Fibroblast of lung (primary cell): ENCODE data around the gene HSPA4. TPM values are rescaled to one million over a fixed set of nuclear protein-coding genes. Genes with fewer than 3 reads are reported as not detected.

ENCODE experiments used
- DNase-seq, 2 donors: peaks; one replicate each; pipeline versions ENCODE4 v3.0.0 to v3.0.0-alpha.2; 2010; ENCODE audit warnings: low read depth in 2 of 2
- H2AFZ ChIP-seq: 2 replicates; pipeline ENCODE4 v1.5.1; 2012; ENCODE audit warnings: low read length, control low read depth, inconsistent platforms
- H3K27ac ChIP-seq: 2 replicates; pipeline ENCODE4 v1.5.1; 2011; ENCODE audit warnings: low read length, control low read depth; ENCODE audit not compliant: insufficient read depth
- H3K27me3 ChIP-seq: 2 replicates; pipeline ENCODE4 v1.5.1; 2011; ENCODE audit warnings: mild to moderate bottlenecking, low read length; ENCODE audit not compliant: control insufficient read depth, insufficient read depth
- H3K36me3 ChIP-seq: 2 replicates; pipeline ENCODE4 v1.5.1; 2011; ENCODE audit warnings: low read length; ENCODE audit not compliant: control insufficient read depth, insufficient read depth
- H3K4me1 ChIP-seq: 2 replicates; pipeline ENCODE4 v1.5.1; 2011; ENCODE audit warnings: low read length; ENCODE audit not compliant: control insufficient read depth, insufficient read depth; ENCODE audit errors: extremely low read depth
- H3K4me2 ChIP-seq: 2 replicates; pipeline ENCODE4 v1.5.1; 2011; ENCODE audit warnings: low read length, control low read depth; ENCODE audit not compliant: insufficient read depth; ENCODE audit errors: extremely low read depth
- H3K4me3 ChIP-seq, 4 experiments: fragments of 200-600 bp in 1 of 4; sonication (generic) in 1 of 4; replicated peaks in 1 of 4; 2 replicates each; pipeline ENCODE4 v1.5.1; 2011 to 2016; ENCODE audit warnings: low read length in 4 of 4, low read depth in 3 of 4, mild to moderate bottlenecking in 3 of 4, control low read depth in 2 of 4, inconsistent platforms in 1 of 4, mixed read lengths in 1 of 4; ENCODE audit not compliant: insufficient read depth in 1 of 4; ENCODE audit errors: control extremely low read depth in 1 of 4
- H3K79me2 ChIP-seq: 2 replicates; pipeline ENCODE4 v1.5.1; 2012; ENCODE audit warnings: mild to moderate bottlenecking, low read length, inconsistent platforms; ENCODE audit not compliant: control insufficient read depth, insufficient read depth
- H3K9ac ChIP-seq: 2 replicates; pipeline ENCODE4 v1.5.1; 2011; ENCODE audit warnings: mild to moderate bottlenecking, low read length, control low read depth; ENCODE audit not compliant: insufficient read depth
- H3K9me3 ChIP-seq: 2 replicates; pipeline ENCODE4 v1.5.1; 2012; ENCODE audit warnings: low read depth, low read length; ENCODE audit not compliant: control insufficient read depth, insufficient read depth
- H4K20me1 ChIP-seq: 2 replicates; pipeline ENCODE4 v1.5.1; 2011; ENCODE audit warnings: low read length; ENCODE audit not compliant: control insufficient read depth, insufficient read depth; ENCODE audit errors: extremely low read depth
- CTCF ChIP-seq, 2 donors: IDR thresholded peaks in 1 of 2; conservative IDR thresholded peaks in 1 of 2; 1 replicate in 1 of 2; 2 replicates in 1 of 2; pipeline ENCODE4 v1.5.1; 2011 to 2012; ENCODE audit warnings: low read length in 2 of 2, control low read depth in 1 of 2, inconsistent platforms in 1 of 2, low read depth in 1 of 2, mild to moderate bottlenecking in 1 of 2
- EZH2 ChIP-seq: IDR thresholded peaks from 2 replicates; pipeline ENCODE4 v1.5.1; 2012; ENCODE audit warnings: low read length, control low read depth, mild to moderate bottlenecking; ENCODE audit errors: missing control alignments
- polyA plus RNA-seq, 2 donors: library from polyadenylated mRNA; depleted of rRNA in 1 of 2; stranded (reverse) in 1 of 2; unstranded in 1 of 2; fragments of >200 nt; gene quantifications; 2 replicates each; pipeline ENCODE4 v1.2.1, GENCODE V29; 2011 to 2012; ENCODE audit warnings: missing spikeins in 1 of 2
- total RNA-seq: library from RNA; depleted of rRNA; stranded (reverse); fragments of >200 nt; gene quantifications from 2 replicates; pipeline ENCODE4 v1.2.1, GENCODE V29; 2014

The HSPA4 gene
- total and polyA plus RNA-seq, 2 donors (not counting 1 experiment from before 2014, with no cell fraction given) = 89.1 to 108 TPM

GRCh38 chr5:133120156-133120750 lies 68.4 kb downstream of the HSPA4 start:
- TF ChIP-seq CTCF (conservative IDR thresholded peaks at IDR 0.05 in 1 of 2, IDR thresholded peaks at IDR 0.05 in 1 of 2; ENCODE audit: low read depth in 1 of 2, low read length in 2 of 2) = no peak
- TF ChIP-seq EZH2 = no peak
- Histone ChIP-seq H4K20me1 (no peaks in the 10 kb centered on the region), H3K27me3 (peaks cover 6% of the 10 kb centered on the region), H3K79me2 (no peaks in the 10 kb centered on the region), H3K9me3 (no peaks in the 10 kb centered on the region), H3K9ac (no peak overlapping the region), H3K4me1 (no peaks in the 10 kb centered on the region), H2AFZ (no peak overlapping the region), H3K4me3 (no peak overlapping the region), H3K27ac (no peak overlapping the region), H3K4me2 (no peak overlapping the region), H3K36me3 (no peaks in the 10 kb centered on the region)
- no peak for DNase-seq

- peaks cover 6% of the 10 kb centered on the region for H3K27me3 ChIP-seq
- TF ChIP-seq CTCF (conservative IDR thresholded peaks at IDR 0.05 in 1 of 2, IDR thresholded peaks at IDR 0.05 in 1 of 2; ENCODE audit: low read depth in 1 of 2, low read length in 2 of 2) (no peak), EZH2 (no peak)
- H3K9ac ChIP-seq = no peak overlapping the region
- no peaks in the 10 kb centered on the region for H3K36me3 ChIP-seq
- H2AFZ ChIP-seq = no peak overlapping the region
- no peak overlapping the region for H3K27ac ChIP-seq
- H4K20me1 ChIP-seq = no peaks in the 10 kb centered on the region
- H3K4me3 ChIP-seq = no peak overlapping the region
- no peak overlapping the region for H3K4me2 ChIP-seq
- no peaks in the 10 kb centered on the region for H3K79me2 ChIP-seq
- H3K9me3 ChIP-seq = no peaks in the 10 kb centered on the region
- no peaks in the 10 kb centered on the region for H3K4me1 ChIP-seq
- peak in 1 of 2 donors; percentile 12 for DNase-seq
Measured at GRCh38 chr5:133121080-133121479, 69.3 kb downstream of the HSPA4 start.

- Histone ChIP-seq H3K27ac (no peak overlapping the region), H3K36me3 (no peaks in the 10 kb centered on the region), H3K9me3 (no peaks in the 10 kb centered on the region), H3K27me3 (peaks cover 6% of the 10 kb centered on the region), H3K4me3 (no peak overlapping the region), H3K9ac (no peak overlapping the region), H4K20me1 (no peaks in the 10 kb centered on the region), H3K4me1 (no peaks in the 10 kb centered on the region), H3K4me2 (no peak overlapping the region), H2AFZ (no peak overlapping the region), H3K79me2 (no peaks in the 10 kb centered on the region)
- DNase-seq = no peak
- TF ChIP-seq EZH2 = no peak
- TF ChIP-seq CTCF (conservative IDR thresholded peaks at IDR 0.05 in 1 of 2, IDR thresholded peaks at IDR 0.05 in 1 of 2; ENCODE audit: low read depth in 1 of 2, low read length in 2 of 2) = no peak
Measured at GRCh38 chr5:133121611-133122150, 69.9 kb downstream of the HSPA4 start.
